Subcutaneous abdominal adipose tissue (tissue), 5 donors: Measurements from ENCODE around the gene IFITM1.
"Not testable (repeated sequence)": the region's sequence is repeated elsewhere in the genome, so short reads cannot be mapped to it uniquely, and the experiment has no call there.

ENCODE experiments used
- H3K27ac ChIP-seq: one replicate; pipeline ENCODE4 v1.7.0; 2013; ENCODE audit warnings: low read depth, mild to moderate bottlenecking, inconsistent platforms, low read length, moderate library complexity
- H3K27me3 ChIP-seq, 5 donors: one replicate each; pipeline ENCODE4 v1.7.0; 2013; ENCODE audit warnings: low read length in 5 of 5, inconsistent platforms in 1 of 5; ENCODE audit not compliant: control insufficient read depth in 5 of 5, insufficient read depth in 4 of 5
- H3K36me3 ChIP-seq, 5 donors: one replicate each; pipeline ENCODE4 v1.7.0; 2013; ENCODE audit warnings: low read length in 5 of 5; ENCODE audit not compliant: control insufficient read depth in 5 of 5, insufficient read depth in 5 of 5
- H3K4me1 ChIP-seq, 5 donors: one replicate each; pipeline ENCODE4 v1.7.0; 2013; ENCODE audit warnings: low read length in 5 of 5, mild to moderate bottlenecking in 3 of 5, moderate library complexity in 1 of 5; ENCODE audit not compliant: control insufficient read depth in 5 of 5, insufficient read depth in 5 of 5
- H3K4me3 ChIP-seq, 5 donors: one replicate each; pipeline ENCODE4 v1.7.0; 2013; ENCODE audit warnings: low read length in 5 of 5, low read depth in 1 of 5
- H3K9ac ChIP-seq, 5 donors: one replicate each; pipeline ENCODE4 v1.7.0; 2013; ENCODE audit warnings: low read length in 5 of 5, mild to moderate bottlenecking in 4 of 5, moderate library complexity in 3 of 5
- H3K9me3 ChIP-seq, 5 donors: one replicate each; pipeline ENCODE4 v1.7.0; 2013; ENCODE audit warnings: low read length in 5 of 5; ENCODE audit not compliant: control insufficient read depth in 5 of 5
- donor health status: healthy.
- donor health status: healthy.
- donor health status: healthy.
- donor health status: healthy.
- donor health status: healthy.

The IFITM1 gene

DNA sequence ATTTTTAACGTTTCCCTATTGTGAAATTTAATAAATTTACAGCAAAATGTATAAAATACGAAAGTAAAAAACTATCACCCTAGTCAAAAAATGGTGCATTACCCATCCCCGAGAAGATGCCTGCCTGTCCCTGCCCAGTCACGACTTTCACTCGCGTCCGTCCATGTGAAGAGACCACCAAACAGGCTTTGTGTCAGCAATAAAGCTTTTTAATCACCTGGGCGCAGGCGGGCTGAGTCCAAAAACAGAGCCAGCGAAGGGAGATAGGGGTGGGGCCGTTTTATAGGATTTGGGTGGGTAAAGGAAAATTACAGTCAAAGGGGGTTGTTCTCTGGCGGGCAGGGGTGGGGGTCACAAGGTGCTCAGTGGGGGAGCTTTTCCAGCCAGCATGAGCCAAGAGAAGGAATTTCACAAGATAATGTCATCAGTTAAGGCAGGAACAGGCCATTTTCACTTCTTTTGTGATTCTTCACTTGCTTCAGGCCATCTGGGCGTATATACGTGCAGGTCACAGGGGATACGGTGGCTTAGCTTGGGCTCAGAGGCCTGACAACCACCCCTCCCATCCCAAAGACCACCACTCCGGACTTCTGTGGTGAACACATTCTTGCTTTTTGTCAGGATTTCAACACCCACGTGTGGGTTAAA is 19.9 kb downstream of the IFITM1 start:
- not testable (repeated sequence) for H3K4me3 ChIP-seq, H3K9me3 ChIP-seq, H3K27me3 ChIP-seq, H3K36me3 ChIP-seq, H3K27ac ChIP-seq, H3K9ac ChIP-seq
- H3K4me1 ChIP-seq: peaks cover 7 to 23% (median 17%) of the 10 kb centered on the region in 5 donors

DNA sequence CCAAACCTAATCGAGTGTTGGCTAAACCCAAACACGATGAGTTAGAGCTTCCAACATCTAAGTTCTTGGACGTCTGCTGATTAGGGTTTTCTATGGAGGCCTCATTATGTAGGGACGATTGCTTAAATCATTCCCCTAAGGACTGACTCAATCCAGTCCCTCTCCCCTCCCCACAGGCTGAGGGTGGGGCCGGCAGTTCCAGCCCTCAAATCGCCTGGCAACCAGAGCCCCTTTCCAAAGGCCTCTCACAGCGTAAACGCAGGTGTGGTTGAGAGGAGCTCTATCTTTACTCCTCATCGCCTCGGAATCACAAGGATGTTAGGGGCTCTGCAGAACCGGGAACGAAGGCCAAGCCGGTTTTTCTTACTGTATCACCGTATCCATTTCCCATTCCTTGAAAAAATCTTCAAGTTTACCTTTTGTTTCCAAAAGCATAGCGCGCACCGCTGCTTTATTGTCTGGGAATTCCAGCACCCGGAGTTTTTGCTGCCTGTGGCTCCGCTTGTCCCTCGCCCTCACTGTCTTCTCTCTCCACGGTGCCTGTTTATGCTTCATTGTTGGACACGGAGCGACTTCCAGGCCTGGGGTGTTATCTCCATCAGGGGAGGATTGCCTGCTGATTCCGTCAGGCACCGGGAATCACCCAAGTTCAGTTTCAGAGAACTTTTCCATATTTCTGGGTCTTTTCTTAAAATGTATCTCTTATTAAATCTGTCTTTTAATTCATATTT is 20.6 kb downstream of the IFITM1 start:
- Histone ChIP-seq H3K27ac (no peak overlapping the region), H3K36me3 (no peaks in the 10 kb centered on the region), H3K9ac (peak overlapping the region in 1 of 5 donors; percentile 41), H3K4me1 (peaks cover 7 to 23% (median 17%) of the 10 kb centered on the region in 5 donors), H3K9me3 (no peaks in the 10 kb centered on the region), H3K4me3 (no peak overlapping the region), H3K27me3 (no peaks in the 10 kb centered on the region)

- Histone ChIP-seq H3K27me3 (no peaks in the 10 kb centered on the region), H3K4me3 (no peak overlapping the region), H3K27ac (peak overlapping the region; percentile 52), H3K9me3 (no peaks in the 10 kb centered on the region), H3K4me1 (peaks cover 7 to 23% (median 17%) of the 10 kb centered on the region in 5 donors), H3K36me3 (no peaks in the 10 kb centered on the region), H3K9ac (peak overlapping the region in 3 of 5 donors; percentile 28 to 39 (median 33))
Measured at GRCh38 chr11:335779-336658, 22.2 kb downstream of the IFITM1 start.

DNA sequence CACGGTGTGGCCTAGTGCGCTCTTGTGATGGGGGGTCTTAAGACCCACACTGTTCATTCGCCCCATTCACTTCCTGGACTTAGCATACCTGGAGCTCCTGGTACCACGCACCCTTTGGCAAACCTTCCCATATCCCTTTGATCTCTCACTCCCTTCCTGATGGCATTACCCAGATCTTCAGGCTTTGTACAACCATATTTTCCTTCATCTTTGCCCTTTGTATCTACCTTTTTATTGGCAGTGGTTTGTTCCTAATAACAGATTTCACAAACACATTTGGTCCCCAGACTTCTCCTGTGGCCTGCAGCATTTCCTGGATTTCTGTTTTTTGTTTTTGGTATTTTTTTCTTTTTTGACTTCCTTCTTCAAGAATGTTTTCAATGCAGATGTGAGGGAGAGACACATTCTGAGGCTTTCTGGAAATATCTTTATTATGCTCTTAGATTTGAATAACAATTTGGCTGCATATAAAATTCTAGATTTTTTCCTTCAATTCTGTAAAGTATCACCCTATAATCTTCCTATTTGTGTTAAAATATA is 22.9 kb downstream of the IFITM1 start:
- H3K27ac ChIP-seq: peak overlapping the region; percentile 52
- peaks cover 7 to 23% (median 17%) of the 10 kb centered on the region in 5 donors for H3K4me1 ChIP-seq
- H3K9me3 ChIP-seq: no peaks in the 10 kb centered on the region
- H3K36me3 ChIP-seq: no peaks in the 10 kb centered on the region
- no peak overlapping the region for H3K4me3 ChIP-seq
- no peaks in the 10 kb centered on the region for H3K27me3 ChIP-seq
- no peak overlapping the region for H3K9ac ChIP-seq

DNA sequence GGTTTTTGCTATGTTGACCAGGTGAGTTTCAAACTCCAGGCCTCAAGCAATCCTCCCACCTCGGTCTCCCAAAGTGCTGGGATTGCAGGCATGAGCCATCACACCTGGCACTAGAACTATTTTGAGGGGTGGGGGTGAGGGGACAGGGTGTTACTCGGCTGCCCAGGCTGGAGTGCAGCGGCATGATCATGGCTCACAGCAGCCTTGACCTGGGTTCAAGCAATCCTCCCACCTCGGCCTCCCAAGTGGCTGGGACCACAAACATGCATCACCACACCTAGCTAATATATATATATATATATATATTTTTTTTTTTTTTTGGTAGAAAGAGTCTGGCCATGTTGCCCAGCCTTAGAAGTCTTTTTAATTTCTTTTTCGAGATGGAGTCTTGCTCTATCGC is 23.9 kb downstream of the IFITM1 start:
- Histone ChIP-seq H3K4me3 (no peak overlapping the region), H3K36me3 (no peaks in the 10 kb centered on the region), H3K27ac (no peak overlapping the region), H3K9ac (no peak overlapping the region), H3K27me3 (no peaks in the 10 kb centered on the region), H3K4me1 (peaks cover 7 to 23% (median 17%) of the 10 kb centered on the region in 5 donors), H3K9me3 (no peaks in the 10 kb centered on the region)

DNA sequence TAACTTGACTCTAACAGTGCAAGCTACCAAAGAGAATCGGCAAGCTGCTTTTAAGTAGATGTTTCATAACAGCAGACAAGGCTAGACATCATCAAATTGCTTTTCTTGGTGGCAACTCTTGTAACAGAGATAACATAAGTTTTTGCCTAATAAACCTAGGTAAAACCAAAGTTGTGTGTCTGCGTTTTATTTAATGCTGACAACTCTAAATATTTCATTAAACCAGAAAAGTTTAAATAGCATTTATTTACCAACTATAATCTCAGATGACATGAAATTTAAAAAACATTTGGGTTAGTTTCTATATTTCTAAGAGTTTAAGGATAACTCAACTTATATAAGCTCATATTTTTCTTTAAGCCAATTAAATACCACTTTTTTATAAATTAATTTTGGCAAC is 26.1 kb downstream of the IFITM1 start:
- Histone ChIP-seq H3K4me1 (peaks cover 3 to 17% (median 14%) of the 10 kb centered on the region in 5 donors), H3K9ac (no peak overlapping the region), H3K36me3 (no peaks in the 10 kb centered on the region), H3K27me3 (no peaks in the 10 kb centered on the region), H3K4me3 (no peak overlapping the region), H3K27ac (no peak overlapping the region), H3K9me3 (no peaks in the 10 kb centered on the region)

- no peak overlapping the region for H3K27ac ChIP-seq
- H3K4me3 ChIP-seq: no peak overlapping the region
- no peaks in the 10 kb centered on the region for H3K27me3 ChIP-seq
- H3K9ac ChIP-seq: no peak overlapping the region
- H3K4me1 ChIP-seq: peaks cover 3 to 11% (median 9%) of the 10 kb centered on the region in 5 donors
- no peaks in the 10 kb centered on the region for H3K36me3 ChIP-seq
- H3K9me3 ChIP-seq: no peaks in the 10 kb centered on the region
Measured at GRCh38 chr11:340539-341512, 27.0 kb downstream of the IFITM1 start.

GRCh38 chr11:342328-342727 is 28.5 kb downstream of the IFITM1 start:
- no peak overlapping the region for H3K9ac ChIP-seq
- H3K27ac ChIP-seq: no peak overlapping the region
- no peaks in the 10 kb centered on the region for H3K9me3 ChIP-seq
- H3K4me3 ChIP-seq: no peak overlapping the region
- no peaks in the 10 kb centered on the region for H3K36me3 ChIP-seq
- H3K27me3 ChIP-seq: no peaks in the 10 kb centered on the region
- H3K4me1 ChIP-seq: no peaks in the 10 kb centered on the region
